Central memory CD8-positive, alpha-beta T cell (primary cell): ENCODE measurements around the gene ALAS1.

Experiments used
- ATAC-seq: fragments of 150-1000 bp; cut with Tn5 transposase; replicated peaks from 2 replicates; pipeline ENCODE4 v1.10.0; 2022; ENCODE audit warnings: mild to moderate bottlenecking, moderate FRiP score, moderate number of reproducible peaks; ENCODE audit not compliant: poor library complexity, severe bottlenecking; ENCODE audit errors: extremely low read depth
- DNase-seq, 2 donors: peaks; one replicate each; pipeline ENCODE4 v3.0.0; 2021; ENCODE audit warnings: low spot score in 2 of 2
- H3K27ac Mint-ChIP-seq: one replicate; pipeline ENCODE4 v1.8.0; 2022; ENCODE audit warnings: low read depth, mild to moderate bottlenecking, moderate library complexity, mixed read lengths
- H3K27me3 Mint-ChIP-seq: one replicate; pipeline ENCODE4 v1.8.0; 2022; ENCODE audit warnings: mixed read lengths
- H3K36me3 Mint-ChIP-seq: one replicate; pipeline ENCODE4 v1.8.0; 2022; ENCODE audit warnings: mild to moderate bottlenecking, moderate library complexity, mixed read lengths; ENCODE audit not compliant: insufficient read depth
- H3K4me1 Mint-ChIP-seq: one replicate; pipeline ENCODE4 v1.8.0; 2022; ENCODE audit warnings: mixed read lengths
- H3K4me3 Mint-ChIP-seq: one replicate; pipeline ENCODE4 v1.8.0; 2022; ENCODE audit warnings: mild to moderate bottlenecking, moderate library complexity, mixed read lengths
- H3K9me3 Mint-ChIP-seq: one replicate; pipeline ENCODE4 v1.8.0; 2022; ENCODE audit warnings: mixed read lengths

The ALAS1 gene

DNA sequence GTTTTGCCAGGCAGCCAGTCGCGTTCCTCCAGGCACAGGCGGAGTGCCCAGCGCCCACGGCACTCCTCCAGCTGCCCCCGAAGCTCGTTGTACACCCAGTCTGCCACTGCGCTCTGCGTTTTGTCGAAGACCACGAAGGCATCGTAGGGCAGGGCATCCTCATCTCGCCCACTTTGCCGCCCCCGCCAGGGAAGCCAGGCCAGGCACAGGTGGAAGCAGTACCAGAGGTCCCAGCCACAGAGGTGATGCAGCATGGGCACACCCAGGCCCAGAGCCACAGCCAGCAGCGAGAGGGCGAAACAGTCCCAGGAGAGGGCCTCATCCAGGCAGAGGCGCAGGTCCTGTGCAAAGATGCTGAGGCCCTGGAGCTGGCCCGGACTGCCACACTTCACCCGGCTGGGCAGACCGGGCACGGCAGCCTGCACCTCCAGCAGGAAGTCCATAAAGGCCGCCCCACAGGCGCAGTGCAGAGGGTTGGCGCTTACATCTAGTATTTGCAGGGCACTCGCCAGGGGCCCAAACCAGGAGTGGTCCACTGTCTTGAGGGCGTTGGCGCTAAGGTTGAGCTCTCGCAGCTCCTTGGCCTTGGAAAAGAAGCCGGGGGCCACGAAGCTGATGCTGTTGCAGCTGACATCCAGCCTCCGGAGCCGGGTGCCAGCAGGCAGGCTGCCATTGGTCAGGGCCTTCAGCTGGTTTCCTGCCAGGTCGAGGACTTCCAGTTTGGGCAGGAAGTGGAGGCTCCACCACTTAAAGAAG, 23.8 kb downstream of the ALAS1 start:
- Mint-ChIP-seq H3K9me3 (no peaks in the 10 kb centered on the region), H3K4me3 (peak overlapping the region; percentile 72), H3K27ac (peak overlapping the region; percentile 38), H3K27me3 (no peaks in the 10 kb centered on the region), H3K4me1 (peaks cover 75% of the 10 kb centered on the region), H3K36me3 (peaks cover 5% of the 10 kb centered on the region)
- ATAC-seq = peak; percentile 47
- DNase-seq = no peak

DNA sequence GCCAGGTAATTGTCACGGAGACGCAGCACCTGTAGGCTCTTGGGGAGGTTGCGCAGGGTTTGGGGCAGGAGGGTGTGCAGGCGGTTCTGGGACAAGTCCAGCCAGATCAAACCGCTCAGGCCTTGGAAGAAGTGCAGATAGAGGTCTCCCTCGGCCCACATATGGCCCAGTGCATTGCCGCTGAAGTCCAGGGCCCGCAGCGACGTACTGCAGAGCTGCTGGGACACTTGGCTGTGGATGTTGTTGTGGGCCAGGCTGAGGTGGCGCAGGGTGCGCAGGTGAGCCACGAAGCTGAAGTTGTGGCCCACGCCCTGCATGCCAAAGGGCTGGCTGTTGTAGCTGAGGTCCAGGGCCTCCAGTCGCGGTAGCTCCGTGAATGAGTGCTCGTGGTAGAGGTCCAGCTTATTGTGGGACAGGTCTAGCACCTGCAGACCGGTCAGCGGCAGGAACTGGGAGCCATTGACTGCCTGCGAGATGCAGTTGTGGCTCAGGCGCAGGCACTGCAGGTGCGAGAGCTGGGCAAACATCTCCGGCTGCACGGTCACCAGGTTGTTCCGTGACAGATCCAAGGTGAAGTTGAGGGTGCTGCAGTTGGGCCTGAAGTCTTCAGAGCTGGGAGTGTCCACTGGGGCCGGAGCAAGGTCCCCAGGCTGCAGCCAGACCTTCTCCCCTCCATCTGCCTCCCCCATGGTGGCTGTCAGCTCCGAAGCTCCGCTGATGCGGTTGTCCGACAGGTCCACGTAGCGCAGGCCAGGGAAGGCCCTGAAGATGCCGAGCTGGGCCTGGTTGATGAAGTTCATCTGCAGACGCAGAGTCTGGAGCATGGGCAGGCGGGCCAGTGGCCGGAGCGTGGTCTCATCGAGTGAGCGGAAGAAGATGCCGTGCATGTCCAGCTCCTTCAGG, 24.6 kb downstream of the ALAS1 start:
- H3K27me3 Mint-ChIP-seq = no peaks in the 10 kb centered on the region
- peak overlapping the region; percentile 38 for H3K27ac Mint-ChIP-seq
- ATAC-seq (no peak), DNase-seq (no peak)
- peaks cover 69% of the 10 kb centered on the region for H3K4me1 Mint-ChIP-seq
- peak overlapping the region; percentile 72 for H3K4me3 Mint-ChIP-seq
- peaks cover 7% of the 10 kb centered on the region for H3K36me3 Mint-ChIP-seq
- H3K9me3 Mint-ChIP-seq = no peaks in the 10 kb centered on the region

DNA sequence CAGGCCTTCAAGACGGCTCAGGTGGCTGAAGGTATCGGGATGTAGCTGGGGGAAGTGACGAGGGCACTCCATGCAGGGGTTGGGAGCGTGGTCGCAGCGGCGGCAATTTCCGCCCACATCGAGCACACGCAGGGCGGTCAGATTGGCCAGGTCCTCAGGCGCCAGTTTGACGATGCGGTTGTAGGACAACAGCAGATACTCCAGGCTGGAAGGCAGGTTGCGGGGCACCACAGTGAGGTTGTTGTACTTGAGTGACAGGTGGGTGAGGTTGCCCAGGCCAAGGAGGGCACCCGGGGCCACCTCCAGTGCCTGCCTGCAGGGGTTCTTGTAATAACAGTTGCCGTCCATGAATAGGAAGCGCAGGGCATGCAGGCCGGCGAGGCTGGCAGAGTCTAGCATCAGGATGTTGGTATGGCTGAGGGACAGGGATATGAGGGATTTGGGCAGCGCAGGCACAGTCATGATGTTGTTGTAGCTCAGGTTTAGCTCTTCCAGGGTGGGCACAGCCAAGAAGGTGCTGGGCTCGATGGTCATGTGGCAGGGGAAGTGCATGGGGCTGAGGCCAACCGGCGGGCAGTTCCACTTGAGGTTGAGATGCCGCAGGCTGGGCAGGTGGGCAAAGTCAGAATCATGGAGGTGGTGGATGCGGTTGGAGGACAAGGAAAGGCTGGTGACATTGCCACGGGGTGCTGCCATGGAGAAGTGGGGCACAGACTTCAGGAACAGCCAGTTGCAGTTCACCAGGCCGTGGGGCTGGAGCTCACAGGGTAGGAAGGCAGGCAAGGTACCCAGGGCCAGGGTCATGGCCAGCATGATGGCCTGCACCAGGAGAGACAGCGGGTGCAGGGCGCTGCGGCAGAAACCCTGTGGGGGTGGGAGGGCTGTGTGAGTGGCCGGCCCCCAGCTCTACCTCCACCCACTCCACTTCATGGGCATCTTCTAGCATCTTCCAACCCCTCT, 25.8 kb downstream of the ALAS1 start:
- Mint-ChIP-seq H3K4me3 (peak overlapping the region; percentile 25), H3K36me3 (peaks cover 7% of the 10 kb centered on the region), H3K27ac (peak overlapping the region; percentile 64), H3K27me3 (no peaks in the 10 kb centered on the region), H3K4me1 (peaks cover 57% of the 10 kb centered on the region), H3K9me3 (no peaks in the 10 kb centered on the region)
- ATAC-seq = no peak
- DNase-seq = no peak

DNA sequence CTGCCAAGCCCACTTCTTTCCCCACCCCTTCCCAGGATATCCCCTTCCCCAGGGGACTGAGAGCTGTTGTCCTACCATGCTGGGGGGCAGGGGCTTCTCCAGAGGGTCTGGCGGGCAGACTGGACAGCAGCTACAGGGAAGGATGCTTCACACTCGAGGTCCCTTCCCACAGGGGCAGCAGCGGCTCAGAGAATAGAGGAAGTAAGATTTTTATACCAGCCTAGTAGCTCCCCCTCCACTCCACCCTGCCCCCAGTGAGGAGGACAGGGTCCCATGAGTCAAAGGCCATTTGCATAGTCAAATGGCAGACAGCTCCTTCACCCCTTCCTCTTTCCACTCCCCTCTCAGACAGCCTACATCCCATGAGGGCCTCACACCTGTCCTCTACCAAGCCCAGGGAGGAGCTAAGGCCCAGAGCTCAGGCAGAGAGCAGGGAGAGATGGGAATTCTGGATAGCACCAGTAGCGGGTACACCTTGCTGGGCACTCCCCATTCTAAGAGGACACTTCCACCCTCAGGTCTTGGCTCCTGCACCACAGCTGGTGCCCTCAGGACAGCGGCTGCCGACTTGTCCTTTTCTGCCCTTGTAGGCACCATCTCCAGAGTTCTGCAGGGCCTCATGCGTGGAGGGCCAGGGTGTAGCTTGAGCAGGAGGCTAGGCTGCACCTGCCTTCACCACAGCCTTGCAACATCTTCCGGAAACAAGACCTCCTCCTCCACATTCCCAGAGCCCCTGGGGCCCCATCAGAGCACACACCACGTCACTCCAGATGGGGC, 27.7 kb downstream of the ALAS1 start, which contains the start of gene TLR9:
TLR9 (minus strand) TSS at position 194 of the 777 bp plus-strand sequence; CDS start at position 78, 116 bp downstream.
- peak; percentile 41 for ATAC-seq
- no peaks in the 10 kb centered on the region for H3K9me3 Mint-ChIP-seq
- no peaks in the 10 kb centered on the region for H3K27me3 Mint-ChIP-seq
- H3K4me3 Mint-ChIP-seq = peak within 1 kb of the TSS; percentile 29
- no peak for DNase-seq
- peaks cover 22% of the 10 kb centered on the region for H3K36me3 Mint-ChIP-seq
- peak within 1 kb of the TSS; percentile 79 for H3K27ac Mint-ChIP-seq
- peaks cover 38% of the 10 kb centered on the region for H3K4me1 Mint-ChIP-seq

DNA sequence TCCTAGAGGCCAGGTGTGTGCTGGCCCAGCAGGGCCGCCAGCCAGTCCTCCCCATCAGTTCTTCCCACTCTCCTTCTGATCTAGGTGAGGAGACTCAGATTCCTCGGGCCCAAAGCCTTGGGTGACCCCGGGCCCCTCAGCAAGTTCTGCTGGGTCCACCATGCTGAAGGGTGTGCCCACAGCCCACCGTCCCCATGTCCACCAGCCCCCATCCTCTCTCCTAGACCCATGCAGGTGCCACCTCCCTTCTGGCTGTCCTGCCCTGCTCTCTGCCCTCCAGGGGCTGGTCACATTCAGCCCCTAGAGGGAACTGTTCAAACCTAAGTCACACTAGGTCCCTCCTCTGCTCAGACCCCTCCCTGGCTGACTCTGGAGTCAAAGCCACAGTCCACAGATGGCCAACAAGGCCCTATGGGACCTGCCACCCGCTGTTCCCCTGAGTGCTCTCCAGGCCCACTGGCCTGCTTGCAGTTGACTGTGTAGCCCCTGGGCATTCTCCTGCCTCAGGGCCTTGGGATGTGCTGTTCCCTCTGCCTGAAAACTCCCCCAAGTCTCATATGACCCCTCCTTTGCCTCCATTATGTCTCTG, 28.4 kb downstream of the ALAS1 start:
- H3K4me1 Mint-ChIP-seq = peaks cover 36% of the 10 kb centered on the region
- peak overlapping the region; percentile 29 for H3K4me3 Mint-ChIP-seq

DNA sequence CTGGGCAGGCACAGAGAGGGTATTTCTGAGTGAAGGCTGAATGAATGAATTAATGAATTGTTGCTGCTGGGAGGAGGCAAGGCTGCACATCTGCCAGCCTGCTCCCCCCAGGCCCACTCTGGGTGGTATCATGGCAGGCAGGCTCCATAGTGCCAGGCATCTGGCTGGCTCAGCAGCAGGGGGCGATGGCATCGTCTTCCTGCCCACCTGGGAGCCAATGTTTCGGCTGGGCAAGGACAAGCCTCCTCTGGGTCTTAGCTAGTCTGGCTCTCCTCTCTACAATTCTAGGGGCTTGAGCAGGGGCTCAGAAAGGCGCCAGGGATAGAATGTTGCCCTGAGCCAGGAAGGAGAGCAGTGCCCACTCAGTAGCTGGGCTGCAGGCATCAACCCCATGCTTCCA, 29.2 kb downstream of the ALAS1 start:
- Mint-ChIP-seq H3K9me3 (no peaks in the 10 kb centered on the region), H3K36me3 (peaks cover 30% of the 10 kb centered on the region), H3K27ac (peak overlapping the region; percentile 79), H3K4me3 (no peak overlapping the region), H3K27me3 (no peaks in the 10 kb centered on the region), H3K4me1 (peaks cover 38% of the 10 kb centered on the region)
- DNase-seq = no peak
- no peak for ATAC-seq

More for the DNA sequence above, 28.4 kb downstream of the ALAS1 start:
- no peaks in the 10 kb centered on the region for H3K9me3 Mint-ChIP-seq
- DNase-seq = no peak
- H3K27me3 Mint-ChIP-seq = no peaks in the 10 kb centered on the region
- H3K27ac Mint-ChIP-seq = peak overlapping the region; percentile 79
- no peak for ATAC-seq
- peaks cover 28% of the 10 kb centered on the region for H3K36me3 Mint-ChIP-seq

DNA sequence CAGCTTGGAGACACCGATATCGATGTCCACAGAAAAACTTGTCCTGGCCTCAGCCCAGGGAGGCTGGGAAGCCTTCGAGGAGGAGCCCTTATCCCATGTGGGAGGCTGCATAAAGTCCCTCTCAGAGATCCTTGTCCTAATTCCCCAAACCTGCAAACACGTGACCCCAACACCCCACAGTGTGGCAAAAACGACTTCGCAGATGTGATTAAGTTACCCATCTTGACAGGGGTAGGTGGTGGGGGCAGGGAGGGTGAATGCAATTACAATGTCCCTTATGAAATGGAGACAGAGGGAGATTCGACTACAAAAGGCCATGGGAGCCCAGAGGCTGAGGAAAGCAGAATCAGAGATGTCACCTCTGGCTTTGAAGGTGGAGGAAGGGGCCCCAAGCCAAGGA, 29.8 kb downstream of the ALAS1 start:
- no peak for DNase-seq
- no peak overlapping the region for H3K27ac Mint-ChIP-seq

DNA sequence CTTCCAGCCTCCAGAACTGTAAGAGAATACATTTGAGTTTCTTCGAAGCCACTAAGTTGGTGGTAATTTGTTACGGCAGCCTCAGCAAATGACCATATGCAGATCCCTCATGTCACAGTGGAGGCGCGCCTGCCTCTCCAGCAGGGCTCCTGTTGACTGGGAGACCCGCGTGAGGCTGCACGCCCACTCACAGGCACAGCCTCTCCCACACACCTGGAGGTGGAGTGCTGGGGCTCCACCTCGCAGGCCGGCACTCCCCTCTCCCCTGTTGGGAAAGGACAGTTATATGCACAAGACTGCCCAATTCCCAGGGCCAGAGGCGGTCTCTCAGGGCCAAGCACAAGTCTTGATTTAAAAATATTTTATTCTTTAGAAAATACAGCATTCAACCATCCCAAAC, 30.3 kb downstream of the ALAS1 start:
- Mint-ChIP-seq H3K27me3 (no peaks in the 10 kb centered on the region), H3K27ac (no peak overlapping the region), H3K9me3 (no peaks in the 10 kb centered on the region)

More for the DNA sequence above, 29.8 kb downstream of the ALAS1 start:
- Mint-ChIP-seq H3K36me3 (peaks cover 30% of the 10 kb centered on the region), H3K27me3 (no peaks in the 10 kb centered on the region), H3K4me3 (no peak overlapping the region), H3K9me3 (no peaks in the 10 kb centered on the region), H3K4me1 (peaks cover 38% of the 10 kb centered on the region)
- no peak for ATAC-seq

DNA sequence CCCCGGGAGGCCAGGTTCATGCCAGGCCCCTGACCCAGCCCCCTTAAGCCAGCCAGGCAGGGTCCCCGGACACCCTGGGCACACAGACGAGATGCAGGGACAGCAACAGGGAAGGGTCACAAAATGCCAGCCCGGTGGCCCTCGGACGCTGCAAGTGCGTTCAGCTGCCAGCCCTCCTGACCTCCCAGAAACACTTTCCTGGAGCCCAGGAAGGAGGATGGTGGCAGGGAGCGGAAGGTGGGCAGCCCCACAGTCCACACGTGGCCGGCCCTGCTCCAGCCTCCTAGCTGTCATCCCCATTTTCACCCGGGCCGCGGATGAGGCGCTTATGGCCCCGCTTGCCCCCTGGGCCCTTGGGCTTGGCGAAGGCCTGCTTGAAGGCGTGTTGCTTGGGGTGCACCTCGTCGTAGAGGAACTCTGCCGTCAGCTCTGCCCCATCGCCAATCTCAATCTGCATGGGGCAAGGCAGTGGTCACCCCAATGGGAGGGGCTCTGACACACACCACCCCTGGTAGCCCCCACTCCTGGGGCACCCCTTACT, 30.9 kb downstream of the ALAS1 start:
- Mint-ChIP-seq H3K27ac (no peak overlapping the region), H3K27me3 (no peaks in the 10 kb centered on the region), H3K36me3 (peaks cover 34% of the 10 kb centered on the region), H3K4me3 (no peak overlapping the region), H3K4me1 (peaks cover 31% of the 10 kb centered on the region), H3K9me3 (no peaks in the 10 kb centered on the region)
- no peak for DNase-seq
- ATAC-seq = no peak

More for the DNA sequence above, 30.3 kb downstream of the ALAS1 start:
- peaks cover 37% of the 10 kb centered on the region for H3K4me1 Mint-ChIP-seq
- peaks cover 30% of the 10 kb centered on the region for H3K36me3 Mint-ChIP-seq
- DNase-seq = no peak
- ATAC-seq = no peak
- no peak overlapping the region for H3K4me3 Mint-ChIP-seq

DNA sequence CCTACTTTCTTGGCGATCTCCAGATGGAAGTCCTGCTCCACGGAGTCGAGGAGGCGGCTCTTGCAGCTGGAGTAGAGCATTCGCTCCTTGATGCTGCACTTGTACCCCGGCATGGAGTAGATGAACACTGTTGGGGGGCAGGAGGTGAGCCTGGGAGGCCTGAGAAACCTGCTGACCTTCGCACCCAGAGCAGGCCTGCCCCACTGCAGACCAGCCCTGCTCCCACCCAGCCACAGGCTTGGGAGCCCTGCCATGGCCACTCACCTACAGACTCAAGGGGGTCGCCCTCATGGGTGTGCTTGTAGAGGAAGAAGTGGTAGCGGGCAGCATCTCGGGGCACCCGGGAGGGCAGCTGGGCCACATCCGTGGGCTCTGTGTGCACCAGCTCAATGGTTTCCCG, 31.7 kb downstream of the ALAS1 start:
- peaks cover 35% of the 10 kb centered on the region for H3K4me1 Mint-ChIP-seq
- H3K4me3 Mint-ChIP-seq = no peak overlapping the region
- peaks cover 39% of the 10 kb centered on the region for H3K36me3 Mint-ChIP-seq
- H3K27ac Mint-ChIP-seq = no peak overlapping the region
- H3K27me3 Mint-ChIP-seq = no peaks in the 10 kb centered on the region
- no peaks in the 10 kb centered on the region for H3K9me3 Mint-ChIP-seq
- ATAC-seq (no peak), DNase-seq (no peak)

DNA sequence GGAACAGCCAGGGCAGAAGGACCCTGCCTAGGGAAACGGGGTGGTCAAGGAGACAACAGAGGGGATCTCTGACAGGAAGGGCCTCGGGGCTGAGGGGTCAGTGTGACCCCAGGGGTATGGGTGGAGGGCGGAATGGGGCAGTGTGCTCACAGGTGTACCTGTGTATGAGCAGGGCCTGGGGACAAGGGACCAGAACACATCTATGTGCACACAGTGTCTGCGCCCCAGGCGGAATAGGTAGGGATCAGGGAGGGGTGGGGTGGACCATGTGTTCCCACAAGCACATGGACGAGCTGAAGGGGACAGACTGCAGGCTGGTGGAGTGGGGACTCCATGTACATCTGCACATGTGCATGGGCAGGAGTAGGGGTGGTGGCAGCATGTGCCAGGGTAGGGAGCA, 32.5 kb downstream of the ALAS1 start:
- ATAC-seq (no peak), DNase-seq (no peak)
- Mint-ChIP-seq H3K9me3 (no peaks in the 10 kb centered on the region), H3K27ac (peak overlapping the region; percentile 64), H3K27me3 (no peaks in the 10 kb centered on the region), H3K4me3 (peak overlapping the region; percentile 30), H3K4me1 (peaks cover 43% of the 10 kb centered on the region), H3K36me3 (peaks cover 39% of the 10 kb centered on the region)
